GM12864 (cell line): Measurements from ENCODE around the gene SRCAP.

ENCODE experiments used
- DNase-seq: peaks from one replicate; pipeline ENCODE4 v3.0.0-alpha.2; 2011; ENCODE audit warnings: low read depth
- H3K4me3 ChIP-seq: 2 replicates; pipeline ENCODE4 v1.5.1; 2011; ENCODE audit warnings: mild to moderate bottlenecking, low read depth, low read length, control low read depth
- TF ChIP-seq, protein P1 (sequence below): IDR thresholded peaks from 2 replicates; pipeline ENCODE4 v1.5.1; 2011; ENCODE audit warnings: low read depth, mild to moderate bottlenecking, moderate library complexity, low read length, control low read depth, inconsistent platforms; ENCODE audit errors: missing control alignments

SRCAP gene

DNA sequence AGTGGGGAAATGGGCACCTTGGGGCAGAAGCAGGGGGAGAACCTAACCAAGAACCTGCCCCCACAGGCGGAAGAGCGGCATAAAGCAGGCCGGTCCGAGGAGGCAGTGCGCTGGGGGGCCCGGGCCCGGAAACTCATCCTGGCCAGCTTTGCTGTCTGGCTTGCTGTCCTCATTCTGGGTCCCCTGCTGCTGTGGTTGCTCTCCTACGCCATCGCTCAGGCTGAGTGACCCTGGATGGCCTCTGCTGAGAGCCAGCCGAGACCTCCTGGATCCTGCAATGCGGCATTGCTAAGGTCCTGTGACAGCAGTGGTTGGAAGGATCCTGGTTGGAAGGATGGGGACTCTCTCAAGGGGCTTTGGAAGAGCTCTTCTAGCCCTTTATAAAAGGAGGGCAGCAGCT, 44.7 kb downstream of the SRCAP start:
- H3K4me3 ChIP-seq = no peak overlapping the region
- no peak for DNase-seq
- TF ChIP-seq, protein P1, sequence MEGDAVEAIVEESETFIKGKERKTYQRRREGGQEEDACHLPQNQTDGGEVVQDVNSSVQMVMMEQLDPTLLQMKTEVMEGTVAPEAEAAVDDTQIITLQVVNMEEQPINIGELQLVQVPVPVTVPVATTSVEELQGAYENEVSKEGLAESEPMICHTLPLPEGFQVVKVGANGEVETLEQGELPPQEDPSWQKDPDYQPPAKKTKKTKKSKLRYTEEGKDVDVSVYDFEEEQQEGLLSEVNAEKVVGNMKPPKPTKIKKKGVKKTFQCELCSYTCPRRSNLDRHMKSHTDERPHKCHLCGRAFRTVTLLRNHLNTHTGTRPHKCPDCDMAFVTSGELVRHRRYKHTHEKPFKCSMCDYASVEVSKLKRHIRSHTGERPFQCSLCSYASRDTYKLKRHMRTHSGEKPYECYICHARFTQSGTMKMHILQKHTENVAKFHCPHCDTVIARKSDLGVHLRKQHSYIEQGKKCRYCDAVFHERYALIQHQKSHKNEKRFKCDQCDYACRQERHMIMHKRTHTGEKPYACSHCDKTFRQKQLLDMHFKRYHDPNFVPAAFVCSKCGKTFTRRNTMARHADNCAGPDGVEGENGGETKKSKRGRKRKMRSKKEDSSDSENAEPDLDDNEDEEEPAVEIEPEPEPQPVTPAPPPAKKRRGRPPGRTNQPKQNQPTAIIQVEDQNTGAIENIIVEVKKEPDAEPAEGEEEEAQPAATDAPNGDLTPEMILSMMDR = no peak

DNA sequence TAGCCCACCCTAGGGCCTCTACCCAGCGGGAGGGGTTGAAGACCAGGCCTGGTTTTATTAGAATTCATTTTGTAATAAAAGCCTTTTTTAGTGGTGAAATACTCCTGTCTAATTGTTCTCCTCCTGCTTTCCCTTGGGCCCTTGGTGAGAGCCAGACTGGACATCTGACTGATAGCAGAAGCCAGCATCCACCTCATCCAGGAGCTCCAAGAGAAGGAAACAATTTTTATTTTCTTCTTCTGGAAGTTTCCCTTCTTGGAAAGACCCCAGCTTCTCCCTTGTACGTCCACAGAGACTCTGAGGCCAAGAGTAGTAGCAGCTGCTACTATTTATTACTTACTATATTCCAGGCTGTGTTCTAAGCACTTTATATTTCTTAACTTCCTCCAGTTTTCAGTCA, 45.2 kb downstream of the SRCAP start:
- no peak for DNase-seq
- TF ChIP-seq, protein P1 = no peak
- H3K4me3 ChIP-seq = no peak overlapping the region

- TF ChIP-seq, protein P1 = no peak
- no peak overlapping the region for H3K4me3 ChIP-seq
- DNase-seq = no peak
Measured at GRCh38 chr16:30745082-30745481, 46.1 kb downstream of the SRCAP start.

GRCh38 chr16:30746638-30747175, 47.7 kb downstream of the SRCAP start:
- H3K4me3 ChIP-seq = no peak overlapping the region
- DNase-seq = no peak
- TF ChIP-seq, protein P1 = no peak

DNA sequence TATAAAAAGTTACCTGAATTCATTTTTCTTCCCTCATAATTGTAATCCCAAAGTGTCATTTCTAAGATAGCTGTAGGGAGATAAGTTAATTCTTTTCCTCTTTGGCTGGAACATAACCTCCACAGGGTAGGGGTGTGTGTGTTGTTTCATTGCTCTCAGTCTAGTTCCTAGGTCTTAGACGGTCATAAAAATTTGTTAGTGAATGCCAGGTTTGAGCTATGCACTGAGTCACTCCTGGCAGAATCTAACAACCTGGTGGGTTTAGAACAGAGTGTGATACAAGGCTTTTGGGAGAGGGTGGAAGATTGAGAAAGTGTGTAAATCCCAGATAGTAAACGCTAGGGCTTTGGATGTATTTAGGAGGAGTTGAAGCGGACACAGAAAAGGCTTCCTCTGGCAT, 48.4 kb downstream of the SRCAP start:
- peak overlapping the region; percentile 49 for H3K4me3 ChIP-seq
- no peak for DNase-seq
- TF ChIP-seq, protein P1 = no peak

- TF ChIP-seq, protein P1 = no peak
- peak within 1 kb of the TSS; percentile 78 for H3K4me3 ChIP-seq
- DNase-seq = peak; percentile 96
Measured at GRCh38 chr16:30747799-30748633, 49.0 kb downstream of the SRCAP start, which contains the start of gene PHKG2. Gene PHKG2, plus strand, starts transcription at chr16:30748425. Its CDS starts 396 bp downstream, at chr16:30748821.
